HG02970 (cell line): ENCODE measurements around the gene OSBP2.

ENCODE experiments used
- ATAC-seq: cut with Tn5 transposase; IDR thresholded peaks from one replicate; pipeline ENCODE4 v1.9.1; 2021; ENCODE audit warnings: mild to moderate bottlenecking, moderate library complexity, moderate number of reproducible peaks; ENCODE audit not compliant: unreplicated experiment, low FRiP score

Gene OSBP2

GRCh38 chr22:30829901-30830550 is 135.4 kb downstream of the OSBP2 start:
- ATAC-seq: no peak

- ATAC-seq: no peak
These were observed 136.2 kb downstream of the OSBP2 start for GRCh38 chr22:30830907-30831306.

DNA sequence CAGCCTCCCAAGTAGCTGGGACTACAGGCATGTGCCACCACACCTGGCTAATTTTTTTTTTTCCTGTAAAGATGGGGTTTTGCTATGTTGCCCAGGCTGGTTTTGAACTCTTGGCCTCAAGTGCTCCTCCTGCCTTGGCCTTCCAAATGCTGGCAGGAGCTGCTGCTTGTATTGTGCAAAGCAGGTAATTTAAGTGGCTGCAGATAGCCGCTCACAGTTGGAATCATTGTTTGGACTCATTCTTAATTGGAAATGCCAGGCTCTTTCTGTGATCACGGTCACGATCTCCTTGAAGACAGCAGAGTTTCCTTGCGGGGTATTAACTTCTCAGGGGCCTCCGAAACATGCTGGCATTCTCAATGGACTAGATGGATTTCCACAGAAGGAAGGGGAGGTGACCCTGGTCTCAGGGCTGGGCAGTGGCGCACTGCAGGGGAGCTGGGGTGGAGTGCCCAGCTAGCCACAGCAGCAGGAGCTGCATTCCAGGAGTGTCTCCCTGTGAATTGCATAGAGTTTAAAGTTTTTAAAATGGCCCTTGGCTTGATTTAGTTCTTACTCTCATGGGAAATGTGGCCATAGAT is 137.8 kb downstream of the OSBP2 start:
- ATAC-seq: no peak

DNA sequence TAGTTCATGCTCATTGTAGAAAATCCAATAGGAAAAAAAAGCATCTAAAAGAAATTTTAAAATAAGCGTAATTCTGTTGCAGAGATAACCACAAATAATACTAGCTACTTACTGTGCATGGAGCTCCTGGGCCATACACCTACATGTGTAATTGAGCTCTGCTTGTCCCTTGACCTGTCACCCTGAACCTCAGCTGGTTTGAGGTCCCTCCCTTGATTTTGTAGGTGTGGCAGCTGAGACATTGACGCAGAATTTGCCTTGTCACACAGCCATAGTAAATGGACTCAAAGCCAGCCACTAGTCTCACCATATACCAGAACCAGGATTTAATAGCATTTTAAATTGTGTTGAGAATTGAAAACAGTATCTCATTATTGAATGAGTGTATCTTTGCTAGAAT is 138.6 kb downstream of the OSBP2 start:
- no peak for ATAC-seq

DNA sequence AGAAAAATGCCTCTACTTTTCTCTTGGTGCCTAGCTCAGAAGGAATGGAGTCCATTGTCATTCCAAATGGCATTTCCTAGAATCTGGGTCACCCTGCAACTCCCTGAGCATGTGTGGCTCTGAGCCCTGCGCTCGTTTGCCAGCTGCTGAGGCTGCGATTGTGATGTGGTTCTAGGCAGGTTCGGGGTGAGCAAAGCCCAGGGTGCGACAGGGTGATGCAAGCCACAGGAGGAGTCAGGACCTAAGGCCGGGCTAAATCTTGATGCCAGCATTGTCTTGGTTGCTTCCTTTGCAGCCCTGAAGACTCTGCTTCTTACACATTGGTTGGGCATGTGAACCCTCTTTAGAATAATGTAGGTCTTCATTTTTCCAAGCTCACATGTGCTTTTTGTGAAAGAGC is 142.9 kb downstream of the OSBP2 start:
- no peak for ATAC-seq

- no peak for ATAC-seq
These were observed 143.4 kb downstream of the OSBP2 start for GRCh38 chr22:30838111-30838510.

DNA sequence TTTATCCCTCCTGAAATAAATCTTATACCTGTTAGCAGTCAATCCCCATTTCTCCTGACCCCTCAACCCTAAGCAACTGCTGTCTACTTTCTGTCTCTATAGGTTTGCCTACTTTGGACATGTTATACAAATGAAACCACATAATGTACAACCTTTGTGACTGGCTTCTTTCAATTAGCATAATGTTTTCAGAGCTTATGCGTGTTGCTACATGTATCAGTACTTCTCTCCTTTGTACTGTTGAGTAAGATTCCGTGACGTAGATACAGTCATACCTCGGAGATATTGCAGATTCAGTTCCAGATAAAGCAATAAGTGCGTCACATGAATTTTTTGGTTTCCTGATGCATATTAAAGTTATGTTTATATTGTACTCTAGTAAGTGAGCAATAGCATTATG is 146.6 kb downstream of the OSBP2 start:
- no peak for ATAC-seq

GRCh38 chr22:30843245-30843644 is 148.6 kb downstream of the OSBP2 start:
- no peak for ATAC-seq

DNA sequence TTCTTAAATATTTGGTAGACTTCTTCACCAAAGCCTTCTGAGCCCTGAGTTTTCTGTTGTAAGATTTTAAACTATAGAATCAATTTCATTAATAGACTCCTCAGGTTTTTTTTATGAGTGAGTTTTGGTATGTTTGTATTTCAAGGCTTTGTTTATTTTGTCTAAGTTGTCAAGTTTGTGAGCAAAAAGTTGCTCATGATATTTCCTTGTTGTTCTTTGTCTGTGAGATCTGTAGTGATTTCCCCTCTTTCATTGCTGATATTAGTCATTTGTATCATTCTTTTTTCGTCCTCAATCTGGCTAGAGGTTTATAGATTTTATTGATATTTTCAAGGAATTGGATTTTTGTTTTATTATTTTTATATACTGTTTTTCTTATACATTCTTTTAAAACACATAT is 152.9 kb downstream of the OSBP2 start:
- ATAC-seq: no peak

GRCh38 chr22:30855266-30855665 is 160.6 kb downstream of the OSBP2 start:
- no peak for ATAC-seq

GRCh38 chr22:30855677-30856518 is 161.2 kb downstream of the OSBP2 start:
- ATAC-seq: no peak

- ATAC-seq: no peak
These were observed 162.2 kb downstream of the OSBP2 start for GRCh38 chr22:30856741-30857502.

GRCh38 chr22:30857791-30858190 is 163.1 kb downstream of the OSBP2 start:
- no peak for ATAC-seq

- ATAC-seq: no peak
These were observed 164.5 kb downstream of the OSBP2 start for GRCh38 chr22:30858976-30859713.

- no peak for ATAC-seq
These were observed 165.0 kb downstream of the OSBP2 start for GRCh38 chr22:30859714-30860095.

DNA sequence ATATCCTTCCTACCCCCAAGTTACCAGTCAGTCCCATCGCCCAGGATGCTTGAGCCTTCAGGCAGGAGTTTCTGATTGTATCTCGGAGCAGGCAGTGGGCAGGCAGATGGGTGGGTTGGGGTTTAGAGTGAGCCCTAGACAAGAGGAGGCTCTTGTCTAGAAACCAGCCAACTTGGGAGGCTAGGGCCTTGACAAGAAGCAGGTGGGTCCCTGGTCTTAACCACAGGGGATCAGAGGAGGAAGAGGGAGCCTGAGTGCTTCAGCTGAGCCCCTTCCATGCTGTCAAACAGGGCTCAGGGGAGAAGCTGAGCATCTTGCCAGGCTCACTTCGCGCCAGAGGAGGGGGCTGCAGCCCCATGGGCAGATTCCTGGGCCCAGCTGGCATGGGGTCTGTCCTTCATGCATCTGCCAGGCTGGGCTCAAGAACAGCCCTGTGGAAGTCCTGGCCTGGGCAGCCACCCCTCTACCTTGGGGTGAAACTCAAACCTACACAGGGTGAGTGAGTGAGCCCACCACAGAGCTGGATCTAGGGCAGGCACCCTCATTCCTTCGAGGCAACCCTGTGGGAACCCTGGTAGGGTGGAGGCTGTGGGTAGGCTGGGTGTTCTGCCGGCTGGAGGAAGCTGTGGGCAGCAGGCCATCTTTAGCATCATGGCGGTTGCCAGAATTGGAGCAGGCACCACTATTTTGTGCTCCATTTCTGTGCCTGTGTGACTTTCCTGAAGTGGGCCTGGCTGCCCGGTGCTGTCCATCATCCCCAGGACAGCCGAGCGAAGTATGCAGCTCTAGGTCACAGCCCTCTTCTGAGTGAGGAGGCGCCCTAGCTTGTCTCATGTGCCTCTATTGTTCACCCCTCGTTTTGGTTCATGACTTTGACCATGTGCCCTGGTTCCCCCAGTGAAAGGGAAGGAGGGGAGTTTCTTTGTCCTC is 165.8 kb downstream of the OSBP2 start:
- no peak for ATAC-seq

DNA sequence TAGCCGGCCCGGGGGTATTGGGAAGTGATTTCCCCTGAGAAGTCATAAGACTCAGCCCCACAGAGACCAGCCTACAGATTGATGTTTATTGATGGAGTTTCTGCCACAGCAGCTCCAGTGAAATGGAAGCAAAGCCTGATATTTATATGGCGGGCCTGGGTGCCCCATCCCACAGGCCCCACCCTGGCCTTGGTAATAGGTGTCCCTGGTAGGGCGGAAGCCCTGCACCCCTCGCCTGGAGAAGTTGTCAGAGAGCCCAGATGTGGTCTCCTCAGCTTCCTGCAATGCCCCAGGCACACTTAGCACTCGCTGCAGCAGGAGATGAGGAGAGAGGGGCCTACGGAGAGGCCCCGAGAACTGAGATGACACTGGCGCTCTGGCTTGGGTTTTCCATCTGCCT is 166.5 kb downstream of the OSBP2 start:
- ATAC-seq: no peak

- no peak for ATAC-seq
These were observed 167.2 kb downstream of the OSBP2 start for GRCh38 chr22:30861688-30862552.
